ENCODE results near the gene DKC1. TPM values are rescaled to one million over a fixed set of nuclear protein-coding genes. Genes with fewer than 3 reads are reported as not detected.
"Not testable (repeated sequence)": the region's sequence is repeated elsewhere in the genome, so short reads cannot be mapped to it uniquely, and the experiment has no call there.

DKC1 gene
- total RNA-seq, 3 donors from 2014 or later (not counting 1 experiment from before 2014, with no cell fraction given): 41.8 to 54.3 (median 53.9) TPM

GRCh38 chrX:154813801-154814200, 51.1 kb downstream of the DKC1 start:
- H3K27ac ChIP-seq (ENCODE audit: low read length): no peak overlapping the region
- no CpG with 5 or more reads among the region's 1 CpG for WGBS (ENCODE audit: insufficient coverage)
- no peak for DNase-seq
- H3K9me3 ChIP-seq (ENCODE audit: control insufficient read depth, insufficient read depth, low read length): no peaks in the 10 kb centered on the region
- no peak for ATAC-seq
- Mint-ChIP-seq H3K4me3 (no peak overlapping the region), H3K27me3 (ENCODE audit: low read depth in 2 of 2) (peaks cover 3 to 29% of the 10 kb centered on the region in 2 donors), H3K4me1 (peaks cover 4 to 7% of the 10 kb centered on the region in 2 donors), H3K36me3 (no peaks in the 10 kb centered on the region), H3K27ac (no peak overlapping the region), H3K9me3 (no peaks in the 10 kb centered on the region)
- peaks cover 8% of the 10 kb centered on the region for H3K4me1 ChIP-seq (ENCODE audit: control insufficient read depth, insufficient read depth, low read length)
- H3K4me3 ChIP-seq (ENCODE audit: low read length): no peak overlapping the region
- TF ChIP-seq CTCF (IDR thresholded peaks at IDR 0.05): no peak
- intact Hi-C loops (cut with micrococcal nuclease): loop anchor here (10.0 kb wide), 1 partner anchor 59 kb away; the partner anchor contains the start of gene GAB3
- H3K27me3 ChIP-seq (ENCODE audit: control insufficient read depth, insufficient read depth, low read length): no peaks in the 10 kb centered on the region
- H3K36me3 ChIP-seq (ENCODE audit: control insufficient read depth, insufficient read depth, low read length): no peaks in the 10 kb centered on the region

- WGBS (ENCODE audit: insufficient coverage): 86% methylated on average over 2 of the region's 5 CpGs
- H3K27ac ChIP-seq (ENCODE audit: low read length): no peak overlapping the region
Measured at GRCh38 chrX:154815274-154815818, 52.7 kb downstream of the DKC1 start.

GRCh38 chrX:154816326-154816898, 53.7 kb downstream of the DKC1 start:
- not testable (repeated sequence) for H3K9me3 Mint-ChIP-seq; H3K27ac ChIP-seq (ENCODE audit: low read length); H3K36me3 ChIP-seq (ENCODE audit: control insufficient read depth, insufficient read depth, low read length); H3K27ac Mint-ChIP-seq; H3K4me3 Mint-ChIP-seq; ATAC-seq; H3K27me3 ChIP-seq (ENCODE audit: control insufficient read depth, insufficient read depth, low read length); H3K36me3 Mint-ChIP-seq; H3K4me3 ChIP-seq (ENCODE audit: low read length); DNase-seq; H3K4me1 ChIP-seq (ENCODE audit: control insufficient read depth, insufficient read depth, low read length); H3K4me1 Mint-ChIP-seq; H3K9me3 ChIP-seq (ENCODE audit: control insufficient read depth, insufficient read depth, low read length)
- intact Hi-C loops (cut with micrococcal nuclease): loop anchor here (10.0 kb wide), 1 partner anchor 62 kb away; the partner anchor contains the start of gene GAB3
- peaks cover 3 to 38% of the 10 kb centered on the region in 2 donors for H3K27me3 Mint-ChIP-seq (ENCODE audit: low read depth in 2 of 2)
- WGBS (ENCODE audit: insufficient coverage): no CpG with 5 or more reads among the region's 4 CpGs

More at GRCh38 chrX:154815274-154815818, 52.7 kb downstream of the DKC1 start:
- peaks cover 0 to under 1% of the 10 kb centered on the region in 2 donors for H3K4me1 Mint-ChIP-seq
- no peak overlapping the region for H3K4me3 Mint-ChIP-seq
- Histone ChIP-seq H3K27me3 (ENCODE audit: control insufficient read depth, insufficient read depth, low read length) (no peaks in the 10 kb centered on the region), H3K9me3 (ENCODE audit: control insufficient read depth, insufficient read depth, low read length) (no peaks in the 10 kb centered on the region), H3K4me3 (ENCODE audit: low read length) (no peak overlapping the region), H3K36me3 (ENCODE audit: control insufficient read depth, insufficient read depth, low read length) (no peaks in the 10 kb centered on the region), H3K4me1 (ENCODE audit: control insufficient read depth, insufficient read depth, low read length) (peaks cover 6% of the 10 kb centered on the region)
- ATAC-seq (no peak), DNase-seq (no peak)
- no peaks in the 10 kb centered on the region for H3K9me3 Mint-ChIP-seq
- TF ChIP-seq CTCF (IDR thresholded peaks at IDR 0.05): no peak
- H3K36me3 Mint-ChIP-seq: no peaks in the 10 kb centered on the region
- H3K27ac Mint-ChIP-seq: no peak overlapping the region
- intact Hi-C loops (cut with micrococcal nuclease): loop anchor here (10.0 kb wide), 1 partner anchor 61 kb away; the partner anchor contains the start of gene GAB3
- peaks cover 3 to 36% of the 10 kb centered on the region in 2 donors for H3K27me3 Mint-ChIP-seq (ENCODE audit: low read depth in 2 of 2)

GRCh38 chrX:154817048-154817618, 54.5 kb downstream of the DKC1 start:
- WGBS (ENCODE audit: insufficient coverage): 97% methylated on average over 19 of the region's 19 CpGs
- not testable (repeated sequence) for H3K27ac Mint-ChIP-seq; H3K27ac ChIP-seq (ENCODE audit: low read length); H3K27me3 ChIP-seq (ENCODE audit: control insufficient read depth, insufficient read depth, low read length); ATAC-seq; H3K36me3 ChIP-seq (ENCODE audit: control insufficient read depth, insufficient read depth, low read length); H3K4me1 Mint-ChIP-seq; H3K9me3 Mint-ChIP-seq; H3K4me3 Mint-ChIP-seq; H3K4me3 ChIP-seq (ENCODE audit: low read length); H3K4me1 ChIP-seq (ENCODE audit: control insufficient read depth, insufficient read depth, low read length); H3K36me3 Mint-ChIP-seq; H3K9me3 ChIP-seq (ENCODE audit: control insufficient read depth, insufficient read depth, low read length); DNase-seq
- intact Hi-C loops (cut with micrococcal nuclease): loop anchor here (10.0 kb wide), 1 partner anchor 62 kb away; the partner anchor contains the start of gene GAB3
- peaks cover 3 to 35% of the 10 kb centered on the region in 2 donors for H3K27me3 Mint-ChIP-seq (ENCODE audit: low read depth in 2 of 2)

All from natural killer cell (primary cell).